Pancreas (tissue), 10 donors: ENCODE measurements around the gene PLAGL2. TPM values are rescaled to one million over a fixed set of nuclear protein-coding genes. Genes with fewer than 3 reads are reported as not detected.

ENCODE experiments used
- ATAC-seq, 4 donors: fragments of 200-7000 bp; cut with Tn5 transposase; one replicate each; pipeline versions ENCODE4 v1.8.0 to v1.9.1; 2020; ENCODE audit warnings: mild to moderate bottlenecking in 4 of 4, moderate library complexity in 4 of 4
- DNase-seq, 6 donors: peaks; one replicate each; pipeline ENCODE4 v3.0.0-alpha.2; 2020
- FAIRE-seq: peaks from 2 replicates; lab custom pipeline; 2012; peaks lifted over from hg19 to GRCh38; lab: Jason Lieb, UNC
- H3K27ac ChIP-seq, 4 donors: fragments of 200-600 bp; sonication (generic); 1 replicate in 3 of 4; 2 replicates in 1 of 4; pipeline versions ENCODE4 v1.5.0 to v1.8.0; 2020
- H3K27me3 ChIP-seq, 4 donors: fragments of 200-600 bp; one replicate each; pipeline ENCODE4 v1.8.0; 2021
- H3K36me3 ChIP-seq, 3 donors: fragments of 200-600 bp; sonication (generic) in 1 of 3; one replicate each; pipeline versions ENCODE4 v1.5.0 to v1.8.0; 2020 to 2021
- H3K4me1 ChIP-seq, 3 donors: fragments of 200-600 bp; one replicate each; pipeline ENCODE4 v1.8.0; 2021
- H3K4me3 ChIP-seq, 4 donors: fragments of 200-600 bp; sonication (generic) in 2 of 4; one replicate each; pipeline versions ENCODE4 v1.5.0 to v1.8.0; 2020 to 2021
- H3K9me3 ChIP-seq, 4 donors: fragments of 200-600 bp; one replicate each; pipeline ENCODE4 v1.8.0; 2021
- CTCF ChIP-seq, 4 donors: fragments of 200-600 bp; sonication (generic) in 3 of 4; IDR thresholded peaks; one replicate each; pipeline versions ENCODE4 v1.5.0 to v1.8.0; 2021; ENCODE audit warnings: antibody characterized with exemption in 4 of 4
- WGBS, 2 donors: extraction: QIAGEN DNeasy Blood & Tissue Kit; methylation state at CpG; one replicate each; pipeline ENCODE4 v1.1.7; 2013; 5-methylcytosine and 5-hydroxymethylcytosine counted together
- intact Hi-C, 3 donors: fragments of 100-400 bp; cut with DNase I; formaldehyde crosslinking; loops; one replicate each; pipeline versions ENCODE4 v1.11.1 to v1.14.2; 2022
- polyA plus RNA-seq, 2 donors: library from polyadenylated mRNA; stranded (reverse); fragments of 200-250 nt; gene quantifications; one replicate each; pipeline ENCODE4 v1.2.3, GENCODE V29; 2013
- total RNA-seq, 6 donors: library from RNA; stranded (reverse); fragmentation: NEBNext Ultra II Directional in 4 of 6; extraction: Animal tissue kit (Norgen Biotek cat#: 25700) in 4 of 6; gene quantifications; one replicate each; pipeline versions ENCODE4 v1.2.1 to v1.2.4, GENCODE V29; 2021 to 2023
- donor health status: healthy with polysubstance abuse.
- donor health status: DM: no; HTN: no; CAD: no; lungs with moderate emphysema.
- donor health status: DM: no; HTN: no; CAD: no.
- donor health status: control.
- donor health status: control.
- donor health status: Bipolar disorder and iron deficiency.
- donor health status: DM: yes; HTN: yes; CAD: no.
- donor health status: DM: no; HTN: no; CAD: no.
- donor health status: DM: no; HTN: no; CAD: no.
- donor health status: DM: yes; HTN: yes; CAD: no.

PLAGL2 gene
- total and polyA plus RNA-seq, 8 donors: 2.4 to 7.2 (median 4.4) TPM

DNA sequence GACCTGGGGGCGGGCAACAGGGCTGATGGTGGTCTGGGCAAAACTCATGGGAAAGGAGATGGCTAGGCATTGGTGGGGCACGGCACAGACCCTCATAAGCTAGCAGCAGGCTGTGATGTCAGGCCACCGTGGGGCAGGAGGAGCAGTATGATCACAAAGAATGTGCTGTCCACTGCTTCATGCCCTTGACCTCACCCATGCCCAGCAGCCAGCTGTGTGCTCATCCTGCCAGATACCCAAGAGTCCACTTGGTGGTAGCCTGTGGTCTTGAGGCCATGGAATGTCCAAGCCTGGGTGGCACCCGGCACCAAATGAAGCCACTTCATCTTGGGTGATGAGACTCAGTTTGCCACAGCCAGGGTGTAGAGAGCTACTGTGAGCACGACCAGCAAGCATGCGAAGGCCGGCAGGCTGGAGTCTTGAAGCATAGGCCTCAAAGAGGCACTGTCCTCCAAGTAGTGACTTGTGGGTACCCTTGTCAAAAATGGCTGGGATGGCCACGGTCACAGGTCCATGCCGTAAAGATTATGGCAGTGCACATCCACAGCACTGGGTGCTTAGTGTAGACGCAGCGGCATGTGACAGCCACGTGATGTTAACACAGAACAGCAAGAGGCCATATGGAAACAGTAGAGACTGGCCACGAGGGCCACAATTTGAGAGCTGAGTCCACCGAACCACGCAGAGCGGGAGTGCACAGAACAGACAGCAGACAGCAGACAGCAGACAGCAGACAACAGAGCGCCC lies 19.0 kb downstream of the PLAGL2 start:
- Histone ChIP-seq H3K27me3 (no peaks in the 10 kb centered on the region), H3K4me1 (peaks cover 0 to 15% (median 4%) of the 10 kb centered on the region in 3 donors), H3K27ac (no peak overlapping the region), H3K9me3 (no peaks in the 10 kb centered on the region), H3K36me3 (no peaks in the 10 kb centered on the region), H3K4me3 (no peak overlapping the region)
- no peak for TF ChIP-seq CTCF (IDR thresholded peaks at IDR 0.05)
- intact Hi-C loops: no loop called here
- FAIRE-seq (no peak), DNase-seq (peak in 1 of 6 donors; percentile 32), ATAC-seq (no peak)
- WGBS, 2 donors: 97 to 98% methylated on average over 17 of the region's 17 CpGs

DNA sequence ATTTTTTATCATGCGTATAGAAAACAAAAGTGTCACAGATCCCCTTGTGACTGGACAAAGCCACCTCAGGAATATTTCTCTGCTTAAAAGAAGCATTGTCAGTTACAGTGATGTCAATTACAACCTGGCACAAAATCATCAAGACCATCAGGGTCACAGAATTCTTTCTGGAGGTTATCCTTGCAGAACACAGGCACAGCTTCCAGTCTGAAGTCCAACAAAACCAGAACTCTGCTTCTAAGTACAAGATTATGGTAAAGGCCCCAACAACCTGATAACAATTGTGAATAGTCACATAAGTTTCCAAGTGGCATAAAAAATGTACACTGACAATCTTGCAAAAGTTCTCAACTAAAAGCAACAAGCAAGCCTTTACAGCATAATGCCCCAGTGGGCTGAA lies 21.0 kb downstream of the PLAGL2 start:
- H3K4me1 ChIP-seq: peaks cover 0 to 4% (median 3%) of the 10 kb centered on the region in 3 donors
- intact Hi-C loops: no loop called here
- no peaks in the 10 kb centered on the region for H3K36me3 ChIP-seq
- no peak overlapping the region for H3K27ac ChIP-seq
- ATAC-seq: no peak
- FAIRE-seq: no peak
- H3K27me3 ChIP-seq: no peaks in the 10 kb centered on the region
- no peak for DNase-seq
- no peaks in the 10 kb centered on the region for H3K9me3 ChIP-seq
- 96 to 100% methylated on average over 1 of the region's 1 CpG for WGBS, 2 donors
- no peak overlapping the region for H3K4me3 ChIP-seq
- TF ChIP-seq CTCF (IDR thresholded peaks at IDR 0.05): no peak

DNA sequence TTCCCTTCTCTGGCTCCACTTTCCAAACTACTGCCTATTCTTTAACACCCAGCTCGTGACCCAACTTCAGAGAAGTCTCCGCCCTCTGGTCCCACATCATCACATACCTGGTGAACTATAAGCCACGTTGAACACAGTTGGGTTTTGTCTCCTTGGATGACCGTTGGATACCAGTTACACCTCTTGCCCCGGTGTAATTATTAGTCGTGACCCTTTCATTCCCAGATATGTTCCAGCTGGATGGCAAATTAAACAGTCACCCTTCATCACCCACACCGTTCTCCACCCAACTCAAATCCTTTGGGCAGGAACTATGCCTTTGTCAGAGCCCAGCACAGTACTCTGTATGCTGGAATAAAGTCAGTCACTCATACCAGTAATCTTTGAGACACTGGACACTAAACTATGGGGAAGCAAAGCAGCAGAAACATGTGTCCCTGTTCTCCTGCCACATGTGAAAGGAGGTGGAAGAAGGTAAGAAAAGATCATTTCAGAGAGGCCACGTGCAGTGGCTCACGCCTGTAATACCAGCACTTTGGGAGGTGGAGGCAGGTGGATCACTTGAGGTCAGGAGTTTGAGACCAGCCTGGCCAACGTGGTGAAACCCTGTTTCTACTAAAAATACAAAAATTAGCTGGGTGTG lies 22.5 kb downstream of the PLAGL2 start:
- Histone ChIP-seq H3K36me3 (no peaks in the 10 kb centered on the region), H3K4me1 (peaks cover 0 to 4% (median 3%) of the 10 kb centered on the region in 3 donors), H3K27ac (no peak overlapping the region), H3K27me3 (no peaks in the 10 kb centered on the region), H3K4me3 (no peak overlapping the region), H3K9me3 (no peaks in the 10 kb centered on the region)
- no peak for DNase-seq
- ATAC-seq: no peak
- no peak for TF ChIP-seq CTCF (IDR thresholded peaks at IDR 0.05)
- no peak for FAIRE-seq
- WGBS, 2 donors: 73 to 80% methylated on average over 10 of the region's 10 CpGs
- intact Hi-C loops: no loop called here

DNA sequence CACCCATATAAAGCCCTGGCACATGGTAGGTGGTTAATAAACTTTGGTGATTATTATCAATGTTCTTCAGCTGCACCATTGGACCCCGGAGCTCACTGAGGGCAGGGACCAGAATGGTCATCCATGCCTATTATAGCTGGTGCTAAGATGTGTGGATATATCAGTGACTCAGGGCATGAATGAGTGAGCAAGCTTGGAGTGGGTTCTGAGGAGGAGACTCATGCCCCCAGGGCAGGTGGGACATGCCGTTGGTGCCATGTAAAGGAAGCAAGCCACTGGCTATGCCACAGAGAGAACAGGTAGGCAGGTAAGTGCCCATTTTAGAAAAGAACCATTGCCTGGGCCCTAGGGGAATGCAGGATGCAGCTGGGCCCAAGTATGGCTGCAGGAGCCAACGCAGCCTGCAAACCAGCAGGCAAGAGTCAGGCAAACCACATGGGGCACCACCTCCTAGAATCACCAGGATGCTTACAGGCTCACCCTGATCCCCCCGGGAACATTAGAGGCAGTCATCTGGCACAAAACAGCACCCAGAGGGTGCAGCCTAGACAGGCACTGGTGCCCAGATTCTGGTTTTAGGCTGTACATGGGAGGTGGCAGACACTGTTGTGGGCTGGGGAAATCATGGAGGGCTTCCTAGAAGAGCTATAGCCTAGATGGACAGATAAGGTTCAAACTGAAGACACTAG lies 23.5 kb downstream of the PLAGL2 start:
- Histone ChIP-seq H3K4me3 (no peak overlapping the region), H3K9me3 (no peaks in the 10 kb centered on the region), H3K27me3 (no peaks in the 10 kb centered on the region), H3K27ac (no peak overlapping the region), H3K36me3 (no peaks in the 10 kb centered on the region), H3K4me1 (peaks cover 0 to under 1% (median 0%) of the 10 kb centered on the region in 3 donors)
- intact Hi-C loops: no loop called here
- no peak for ATAC-seq
- FAIRE-seq: no peak
- 93 to 94% methylated on average over 4 of the region's 4 CpGs for WGBS, 2 donors
- peak in 1 of 6 donors; percentile 17 for DNase-seq
- TF ChIP-seq CTCF (IDR thresholded peaks at IDR 0.05): no peak
